IPS-18c (cell line): ENCODE results near the gene CFAP299.

Source experiments
- H3K4me3 ChIP-seq: 2 replicates; pipeline ENCODE4 v1.7.0; 2013; ENCODE audit warnings: low read depth, mild to moderate bottlenecking, low read length, moderate library complexity; ENCODE audit not compliant: insufficient read depth
- H3K9me3 ChIP-seq: one replicate; pipeline ENCODE4 v1.6.1; 2013; ENCODE audit warnings: mild to moderate bottlenecking, low read length, moderate library complexity; ENCODE audit not compliant: control insufficient read depth, insufficient read depth

The CFAP299 gene

DNA sequence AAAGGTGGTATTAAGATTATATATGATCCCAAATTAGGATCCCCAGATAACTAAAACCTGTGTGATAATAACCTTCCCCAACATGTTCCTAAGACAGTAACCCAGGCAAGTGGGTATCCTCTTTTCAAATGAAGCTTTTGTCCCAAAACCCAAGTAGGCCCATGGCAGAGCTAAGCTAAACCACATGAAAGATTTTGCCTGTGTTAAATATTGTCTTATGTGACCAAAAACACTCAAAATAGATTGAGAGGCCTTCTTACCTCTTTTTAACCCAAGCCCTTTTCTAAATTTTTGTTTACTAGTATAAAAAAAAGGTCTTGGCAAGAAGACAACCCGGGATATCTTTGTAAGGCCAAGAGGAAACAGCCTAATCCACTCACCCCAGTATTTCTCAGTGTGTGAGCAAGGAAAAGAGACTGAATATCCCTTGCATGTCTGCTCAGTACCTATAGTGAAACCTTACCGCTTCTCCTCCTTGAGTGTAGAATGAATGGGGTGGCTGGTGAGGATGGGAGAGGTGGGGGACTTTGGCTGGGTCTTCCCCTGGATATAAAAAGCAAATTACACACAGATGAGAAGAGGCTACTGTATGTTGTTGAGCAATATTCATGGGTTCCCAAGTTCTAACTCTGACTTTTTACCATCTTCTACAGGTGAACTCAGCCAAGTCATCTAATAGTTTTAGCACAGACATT is 506.2 kb downstream of the CFAP299 start:
- Histone ChIP-seq H3K4me3 (no peak overlapping the region), H3K9me3 (no peaks in the 10 kb centered on the region)

DNA sequence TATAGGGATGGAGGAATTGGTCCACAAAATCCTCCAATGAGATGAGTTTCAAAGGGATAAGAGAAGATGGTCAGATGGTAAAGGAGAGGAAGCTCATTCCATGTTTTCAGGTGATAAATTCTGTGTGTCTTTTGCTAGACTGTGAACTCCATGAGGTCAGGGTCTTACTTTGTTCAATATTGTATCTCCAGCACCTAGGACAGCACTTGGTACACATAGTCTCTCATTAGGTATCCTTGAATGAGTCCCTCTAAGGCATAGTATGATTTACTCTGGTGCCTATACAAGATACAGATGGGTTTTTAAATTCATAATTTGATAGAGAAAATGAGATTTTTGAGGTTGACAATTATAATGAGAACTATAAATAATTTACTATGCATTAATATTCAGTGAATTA is 510.7 kb downstream of the CFAP299 start:
- no peaks in the 10 kb centered on the region for H3K9me3 ChIP-seq
- H3K4me3 ChIP-seq = no peak overlapping the region

DNA sequence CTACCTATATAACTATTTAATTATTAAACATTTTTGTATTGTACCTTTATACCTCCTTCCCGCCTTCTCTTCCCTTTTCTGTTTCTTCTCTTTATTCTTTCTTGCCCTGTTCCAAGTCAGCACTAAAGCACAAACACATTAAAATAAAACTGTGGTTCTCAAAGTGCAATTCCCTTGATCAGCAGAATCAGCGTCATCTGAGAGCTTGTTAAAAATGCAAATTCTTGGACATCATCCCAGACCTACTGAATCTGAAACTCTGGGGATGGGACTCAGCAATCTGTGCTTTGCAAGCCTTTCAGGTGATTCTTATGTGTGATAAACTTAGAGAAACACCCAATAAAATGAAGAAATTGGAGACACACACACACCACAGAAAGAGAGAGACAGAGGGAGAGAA is 516.5 kb downstream of the CFAP299 start:
- H3K9me3 ChIP-seq = no peaks in the 10 kb centered on the region

DNA sequence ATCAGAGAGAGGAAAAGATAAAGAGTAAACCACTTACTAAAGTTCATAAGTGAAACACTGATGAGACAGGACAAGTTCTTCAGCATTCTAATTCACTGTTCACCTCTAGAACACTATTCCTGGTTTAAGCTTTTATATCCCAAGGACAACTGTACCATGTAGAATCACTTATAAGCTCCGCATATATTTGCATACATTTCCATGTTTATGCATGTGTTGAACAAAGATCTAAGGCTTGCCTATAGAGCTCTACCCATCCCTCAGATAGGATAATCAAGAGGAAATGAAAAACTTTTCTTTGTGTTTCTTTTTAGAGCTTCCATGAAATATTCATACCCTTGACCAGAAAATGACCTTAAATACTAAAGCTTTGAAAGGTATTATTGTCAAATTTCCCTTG is 538.0 kb downstream of the CFAP299 start:
- no peaks in the 10 kb centered on the region for H3K9me3 ChIP-seq
- H3K4me3 ChIP-seq = no peak overlapping the region

More for the DNA sequence above, 516.5 kb downstream of the CFAP299 start:
- no peak overlapping the region for H3K4me3 ChIP-seq

DNA sequence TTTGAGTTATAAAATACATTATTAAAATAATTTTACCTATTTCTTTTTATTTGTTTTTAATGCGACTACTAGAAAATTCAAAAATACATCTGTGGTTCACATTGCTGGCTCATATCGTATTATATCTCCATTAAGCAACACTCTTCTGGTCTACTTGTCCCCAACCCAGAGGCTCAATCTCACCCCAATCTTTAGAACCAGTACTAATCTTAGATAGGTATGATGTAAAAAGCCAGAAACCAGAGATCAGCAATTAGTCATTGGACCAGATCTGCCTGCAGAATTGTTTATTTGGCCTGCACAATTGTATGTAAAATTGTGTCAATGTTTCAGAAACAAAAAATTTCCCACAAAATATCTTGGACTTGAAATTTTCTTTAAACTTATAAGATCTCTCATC is 539.4 kb downstream of the CFAP299 start:
- Histone ChIP-seq H3K9me3 (no peaks in the 10 kb centered on the region), H3K4me3 (no peak overlapping the region)

DNA sequence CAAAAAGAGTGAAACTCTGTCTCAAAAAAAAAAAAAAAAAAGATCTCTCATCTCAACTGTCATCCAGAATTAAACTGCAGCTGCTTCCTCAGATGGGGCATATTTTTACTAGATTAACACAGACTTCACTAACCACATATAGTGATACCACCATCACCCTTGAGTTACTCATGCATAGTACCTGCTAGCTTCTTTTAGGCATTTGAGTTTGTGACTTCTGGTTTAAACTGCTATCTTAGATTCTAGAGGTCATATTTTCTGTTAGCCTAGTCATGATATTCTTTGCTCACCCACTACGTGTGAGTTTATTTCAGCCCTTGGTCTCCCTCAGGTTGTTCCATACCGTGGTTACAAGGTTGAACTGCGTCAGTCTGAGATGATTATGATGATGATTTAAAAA is 540.1 kb downstream of the CFAP299 start:
- no peaks in the 10 kb centered on the region for H3K9me3 ChIP-seq

DNA sequence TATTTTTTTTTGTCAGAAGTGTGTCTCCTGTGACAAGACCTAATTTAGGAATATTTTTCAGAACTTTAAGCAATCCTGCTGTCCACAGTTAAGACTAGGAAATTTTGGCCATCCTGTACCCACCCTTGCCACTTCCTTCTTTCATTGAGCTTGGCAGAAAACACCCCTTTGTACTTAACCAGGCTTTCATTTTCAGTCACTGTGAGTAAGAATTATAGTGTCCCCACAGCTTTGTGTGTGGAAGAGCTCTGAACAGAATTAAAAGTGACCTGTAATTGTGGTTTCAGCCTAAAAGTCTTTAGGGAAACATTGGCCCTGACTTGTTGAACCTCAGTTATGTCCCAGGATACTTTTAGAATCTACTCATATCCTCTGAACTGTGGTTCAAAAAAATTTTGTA is 541.3 kb downstream of the CFAP299 start:
- Histone ChIP-seq H3K4me3 (no peak overlapping the region), H3K9me3 (no peaks in the 10 kb centered on the region)

More for the DNA sequence above, 540.1 kb downstream of the CFAP299 start:
- H3K4me3 ChIP-seq = no peak overlapping the region

DNA sequence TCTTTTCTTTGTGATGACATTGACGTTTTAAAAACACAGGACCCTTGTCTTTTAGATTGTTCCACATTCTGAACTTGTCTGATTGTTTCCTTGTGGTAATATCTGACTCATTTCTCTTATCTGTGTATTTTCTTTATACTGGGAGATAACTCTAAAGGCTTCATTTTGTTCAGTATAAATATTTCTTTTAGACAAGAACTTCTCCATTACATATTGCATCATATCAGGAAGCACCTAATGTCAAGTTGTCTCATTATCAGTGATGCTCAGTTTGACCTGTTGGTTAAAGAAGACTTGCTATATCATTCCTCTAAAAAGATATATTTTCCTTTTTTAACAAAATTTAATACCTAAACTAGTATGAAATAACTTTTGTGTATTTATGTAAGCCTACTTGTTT is 542.7 kb downstream of the CFAP299 start:
- Histone ChIP-seq H3K9me3 (no peaks in the 10 kb centered on the region), H3K4me3 (no peak overlapping the region)

DNA sequence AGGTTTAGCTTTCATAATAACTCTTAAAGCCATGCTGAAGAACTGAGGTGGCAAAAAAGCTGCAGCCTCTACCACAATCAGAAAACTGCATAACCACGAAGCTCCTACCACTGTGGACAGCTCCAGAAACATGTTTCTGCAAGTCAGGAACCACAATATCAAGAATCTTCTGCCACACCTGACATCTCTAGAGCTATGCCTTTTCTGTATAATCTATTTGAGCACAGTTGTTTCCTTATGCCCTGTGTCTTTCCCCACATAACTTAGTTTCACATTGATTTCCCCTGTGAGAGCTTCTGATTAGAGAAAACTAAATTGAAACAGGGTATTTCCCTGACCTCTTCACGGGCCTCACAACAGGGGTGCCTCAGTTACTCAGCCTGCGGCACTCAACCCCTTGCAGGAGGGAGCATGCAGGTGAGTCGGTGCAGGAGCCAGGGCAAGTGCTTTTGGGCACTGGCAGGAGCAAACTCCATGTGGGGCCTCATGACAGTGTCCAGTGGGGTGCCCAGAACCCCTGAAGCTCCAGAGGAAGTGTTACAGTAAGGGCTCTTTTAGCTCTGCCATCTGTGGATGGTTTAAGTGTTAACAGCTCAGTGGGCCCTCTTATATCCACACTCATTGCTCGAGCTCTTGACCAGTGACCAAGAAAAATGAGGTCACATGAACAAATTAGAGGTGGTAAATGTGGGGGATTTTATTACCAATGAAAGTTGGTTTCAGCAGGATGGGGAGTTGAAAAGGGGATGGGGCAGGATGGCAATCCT is 562.2 kb downstream of the CFAP299 start:
- Histone ChIP-seq H3K9me3 (no peaks in the 10 kb centered on the region), H3K4me3 (no peak overlapping the region)

DNA sequence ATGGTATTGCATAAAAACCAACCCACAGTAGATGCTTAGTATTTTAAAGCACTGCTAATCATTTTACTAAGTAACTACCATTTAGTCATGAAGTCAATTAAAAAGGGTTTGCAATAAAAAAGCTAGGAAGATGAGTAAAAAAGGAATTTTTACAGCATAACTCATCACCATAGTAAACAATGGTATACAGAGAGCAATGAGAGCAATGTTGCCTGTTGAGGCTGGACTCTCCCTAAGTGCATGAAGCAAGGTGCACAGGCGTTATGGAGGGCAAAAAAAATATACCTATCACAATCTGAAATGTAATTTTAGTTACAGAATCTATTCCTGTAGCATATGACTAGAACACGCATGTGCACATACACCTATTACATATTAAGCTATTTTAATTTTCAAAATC is 565.4 kb downstream of the CFAP299 start:
- Histone ChIP-seq H3K9me3 (no peaks in the 10 kb centered on the region), H3K4me3 (no peak overlapping the region)

DNA sequence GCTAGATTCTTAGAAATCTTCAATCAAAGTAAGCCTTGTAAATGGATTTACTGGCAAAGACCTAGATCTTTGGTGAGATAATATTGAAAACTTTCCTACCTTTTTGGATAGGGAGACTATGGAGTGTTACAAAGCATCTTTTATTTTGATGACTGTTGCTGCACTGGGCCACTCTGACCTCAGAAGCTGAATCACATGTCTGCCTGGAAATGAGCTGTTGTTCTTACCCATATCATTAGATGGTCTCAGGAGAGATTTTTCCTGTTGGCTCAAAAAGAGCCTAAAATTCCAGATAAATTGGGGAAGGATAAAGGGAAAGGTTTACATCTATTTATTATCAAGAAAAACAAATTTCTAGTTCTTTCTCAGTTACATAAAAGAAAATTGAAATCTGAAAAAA is 567.5 kb downstream of the CFAP299 start:
- Histone ChIP-seq H3K4me3 (no peak overlapping the region), H3K9me3 (no peaks in the 10 kb centered on the region)

DNA sequence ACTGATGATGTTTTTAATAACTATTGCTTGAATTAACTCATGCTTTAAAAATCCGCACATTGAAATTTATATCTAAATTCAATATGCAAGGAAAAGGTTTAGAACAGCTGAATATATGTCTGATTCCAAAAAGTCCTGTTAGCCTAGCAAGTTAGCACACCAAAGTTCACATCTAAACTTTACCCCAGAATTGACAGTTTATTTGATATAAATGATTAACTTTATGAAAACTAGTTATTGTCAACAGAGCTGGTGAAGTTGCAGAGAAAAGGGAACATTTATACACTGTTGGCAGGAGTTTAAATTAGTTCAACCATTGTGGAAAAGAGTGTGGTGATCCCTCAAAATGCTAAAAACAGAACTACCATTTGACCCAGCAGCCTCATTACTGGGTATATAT is 574.4 kb downstream of the CFAP299 start:
- no peaks in the 10 kb centered on the region for H3K9me3 ChIP-seq
- H3K4me3 ChIP-seq = no peak overlapping the region

DNA sequence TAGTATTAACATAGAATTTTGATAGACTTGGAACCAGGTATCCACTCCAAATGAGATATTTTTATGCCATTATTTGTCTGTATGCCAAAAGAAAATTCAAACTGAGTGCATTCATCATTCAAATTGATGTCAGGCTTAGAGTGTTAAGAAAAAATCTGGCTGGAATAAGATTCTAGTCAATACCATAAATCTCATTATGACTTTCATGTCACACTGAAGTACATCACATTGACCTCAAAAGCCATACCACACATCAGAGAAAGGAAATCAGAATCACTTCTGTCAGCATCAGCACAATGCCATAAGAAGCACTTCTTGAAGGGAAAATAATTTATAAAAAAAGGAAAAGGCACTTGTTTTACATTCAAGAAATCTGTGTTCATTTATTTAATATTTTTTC is 575.9 kb downstream of the CFAP299 start:
- H3K4me3 ChIP-seq = no peak overlapping the region
- no peaks in the 10 kb centered on the region for H3K9me3 ChIP-seq

DNA sequence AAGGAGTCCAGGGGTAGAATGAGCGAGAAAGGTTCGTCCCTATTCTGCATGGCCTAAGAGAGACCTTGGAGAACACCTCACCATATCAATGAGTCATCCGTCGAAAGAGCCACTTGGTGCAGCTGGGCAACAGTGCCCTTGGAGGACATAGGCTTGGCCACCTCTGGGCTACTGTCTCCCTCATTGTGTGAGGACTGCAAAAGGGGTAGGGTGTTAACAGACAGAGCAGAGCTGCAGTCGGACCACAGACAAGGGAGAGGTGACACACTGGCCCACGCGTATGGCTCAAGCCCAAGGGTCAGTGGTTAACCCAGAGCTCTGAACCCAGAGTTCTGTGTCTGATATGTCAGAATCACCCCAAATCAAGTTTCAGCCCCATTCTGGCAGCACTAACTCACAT is 576.8 kb downstream of the CFAP299 start:
- Histone ChIP-seq H3K4me3 (no peak overlapping the region), H3K9me3 (no peaks in the 10 kb centered on the region)

DNA sequence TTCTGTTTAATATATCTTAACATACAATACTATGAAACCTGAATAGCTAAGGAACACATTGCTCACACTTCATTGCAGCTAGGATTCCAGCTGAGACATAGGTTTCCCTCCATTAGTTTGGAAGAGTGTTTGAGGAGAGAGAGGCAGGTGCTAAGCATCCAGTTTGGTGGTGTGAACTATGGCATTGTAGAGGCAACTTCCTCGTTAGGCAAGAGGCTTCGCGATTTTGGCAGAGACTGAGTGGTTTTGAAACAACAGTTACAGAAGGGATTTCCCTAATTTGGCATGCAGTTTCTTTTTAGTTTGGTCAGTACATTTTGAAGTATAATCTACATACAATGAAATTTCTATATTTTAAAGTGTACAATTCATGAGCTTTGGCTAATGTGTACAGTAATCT is 577.9 kb downstream of the CFAP299 start:
- Histone ChIP-seq H3K4me3 (no peak overlapping the region), H3K9me3 (no peaks in the 10 kb centered on the region)

DNA sequence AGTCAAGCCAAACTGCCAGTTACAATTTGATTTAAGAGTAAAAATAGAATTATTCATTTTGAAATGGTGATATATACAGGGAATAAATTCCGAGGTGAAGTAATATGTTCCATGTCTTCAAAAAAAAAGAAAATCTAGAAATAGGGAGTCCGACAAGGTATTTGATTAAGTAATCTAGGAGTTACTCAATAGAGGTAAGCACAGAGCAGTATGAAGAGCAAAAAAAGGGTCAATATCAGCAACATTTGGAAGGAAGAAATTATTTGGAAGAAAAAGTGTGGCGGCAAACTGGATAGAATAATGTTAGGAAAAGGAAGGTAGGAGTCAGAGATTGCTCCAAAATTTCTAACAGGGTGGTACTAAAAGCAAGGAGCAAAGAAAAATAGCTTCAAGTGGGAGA is 581.2 kb downstream of the CFAP299 start:
- H3K9me3 ChIP-seq = no peaks in the 10 kb centered on the region

DNA sequence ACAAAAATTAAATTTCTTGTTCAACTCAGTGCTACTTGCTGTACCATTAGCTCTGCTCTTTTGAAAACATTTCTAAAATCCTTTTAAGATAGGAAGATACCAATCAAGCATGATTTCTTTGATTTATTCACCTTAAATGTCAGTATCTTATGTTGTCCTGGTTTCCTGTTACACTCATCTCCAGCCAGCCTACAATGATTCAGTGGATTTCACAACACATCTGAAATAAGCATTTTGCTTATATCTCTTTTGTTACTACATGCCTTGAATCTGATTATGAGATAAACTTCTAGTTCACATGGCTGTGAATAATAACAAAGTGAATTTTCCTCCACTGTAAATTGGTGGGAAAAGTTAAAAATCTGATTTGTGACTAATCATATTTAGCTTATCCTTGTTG is 582.5 kb downstream of the CFAP299 start:
- Histone ChIP-seq H3K4me3 (no peak overlapping the region), H3K9me3 (no peaks in the 10 kb centered on the region)

More for the DNA sequence above, 581.2 kb downstream of the CFAP299 start:
- no peak overlapping the region for H3K4me3 ChIP-seq

DNA sequence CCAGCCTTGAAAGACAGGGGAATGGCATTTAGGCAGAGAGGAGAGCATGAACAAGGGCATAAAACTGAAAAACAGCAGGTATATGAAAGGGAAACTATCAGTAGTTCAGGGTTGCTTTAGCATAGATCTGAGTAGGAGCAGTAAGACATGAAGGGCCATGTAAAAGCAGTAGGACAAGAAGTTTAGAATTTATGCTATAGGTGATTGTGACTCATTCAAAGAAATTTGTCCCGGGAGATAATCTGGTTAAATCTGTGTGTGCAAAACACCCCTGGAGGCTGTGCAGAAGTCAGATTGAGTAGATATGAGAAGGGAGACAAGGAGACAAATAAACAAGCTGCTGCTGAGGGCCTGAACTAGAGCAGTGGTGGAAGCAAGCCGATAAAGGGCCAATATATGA is 585.9 kb downstream of the CFAP299 start:
- no peaks in the 10 kb centered on the region for H3K9me3 ChIP-seq
- no peak overlapping the region for H3K4me3 ChIP-seq

DNA sequence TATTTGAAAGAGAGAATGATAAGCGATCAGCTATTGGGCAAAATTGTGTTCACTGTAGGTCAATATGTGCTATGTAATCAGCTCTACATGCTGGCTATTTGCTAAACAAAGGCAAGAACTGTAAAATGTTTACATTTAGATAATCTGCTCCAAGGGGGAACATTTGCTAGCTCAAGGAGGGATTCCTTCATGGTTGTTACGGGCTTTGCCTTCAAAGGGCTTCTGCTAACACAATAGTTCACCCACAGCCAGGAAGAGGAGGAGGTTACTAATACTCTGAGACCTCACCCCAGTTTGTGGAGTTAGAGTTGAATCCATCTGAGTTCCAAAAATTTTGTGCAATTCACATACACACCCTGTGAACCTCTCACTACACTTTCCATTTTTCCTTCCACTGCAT is 587.4 kb downstream of the CFAP299 start:
- Histone ChIP-seq H3K9me3 (no peaks in the 10 kb centered on the region), H3K4me3 (no peak overlapping the region)
